IMR-90 (cell line): ENCODE measurements around the gene FSTL1.

ENCODE experiments used
- CEBPB ChIP-seq: IDR thresholded peaks from 2 replicates; pipeline ENCODE4 v1.6.1; 2012; ENCODE audit warnings: low read depth, low read length, improper control_type of control experiment
- MAZ ChIP-seq: IDR thresholded peaks from 2 replicates; pipeline ENCODE4 v1.6.1; 2012; ENCODE audit warnings: low read depth, mild to moderate bottlenecking, low read length, improper control_type of control experiment, moderate library complexity, borderline replicate concordance
- MXI1 ChIP-seq: IDR thresholded peaks from 2 replicates; pipeline ENCODE4 v1.6.1; 2012; ENCODE audit warnings: low read depth, mild to moderate bottlenecking, low read length, moderate library complexity, borderline replicate concordance
- NFE2L2 ChIP-seq: fragments of 150-350 bp; IDR thresholded peaks from 2 replicates; pipeline ENCODE4 v1.6.1; 2016; ENCODE audit warnings: low read depth, mild to moderate bottlenecking, low read length
- POLR2A ChIP-seq: IDR thresholded peaks from 2 replicates; pipeline ENCODE4 v1.6.1; 2012; ENCODE audit warnings: mild to moderate bottlenecking, low read depth, low read length
- RAD21 ChIP-seq: IDR thresholded peaks from 2 replicates; pipeline ENCODE4 v1.6.1; 2012; ENCODE audit warnings: low read length, improper control_type of control experiment
- RFX5 ChIP-seq: IDR thresholded peaks from 2 replicates; pipeline ENCODE4 v1.8.0; 2012; ENCODE audit warnings: low read depth, mild to moderate bottlenecking, low read length, moderate library complexity
- SMC3 ChIP-seq: fragments of 150-350 bp; IDR thresholded peaks from 2 replicates; pipeline ENCODE4 v1.6.1; 2016; ENCODE audit warnings: low read depth, mild to moderate bottlenecking, antibody characterized with exemption, low read length, moderate library complexity
- TF ChIP-seq, protein P1 (sequence below): conservative IDR thresholded peaks from 2 replicates; pipeline ENCODE4 v1.5.1; 2012; ENCODE audit warnings: mild to moderate bottlenecking, low read depth, low read length, improper control_type of control experiment
- TF ChIP-seq, protein P2 (sequence below): fragments of 150-350 bp; IDR thresholded peaks from 2 replicates; pipeline ENCODE4 v1.6.1; 2017; ENCODE audit warnings: mild to moderate bottlenecking, antibody characterized with exemption, low read length, low read depth

DNA sequence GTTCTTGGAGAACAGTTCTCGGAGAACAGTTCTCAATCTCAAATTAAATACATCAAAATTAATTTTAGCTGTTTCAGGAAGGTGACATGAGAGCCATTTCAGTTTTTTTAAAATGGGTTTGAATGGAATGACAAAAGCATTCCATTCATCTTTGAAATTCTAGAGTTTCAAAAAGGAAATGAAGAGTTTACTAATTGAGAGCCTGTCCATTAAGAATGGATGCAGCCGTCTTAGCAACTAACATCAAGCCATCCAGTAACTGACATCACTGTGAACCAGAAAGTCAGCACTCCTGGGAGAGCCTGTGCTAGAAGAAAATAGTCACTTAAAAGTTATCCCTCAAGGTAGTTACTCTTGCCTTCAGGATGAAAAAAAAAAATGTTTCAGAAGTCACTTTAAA lies 47.0 kb upstream of the FSTL1 start:
- TF ChIP-seq, protein P1, sequence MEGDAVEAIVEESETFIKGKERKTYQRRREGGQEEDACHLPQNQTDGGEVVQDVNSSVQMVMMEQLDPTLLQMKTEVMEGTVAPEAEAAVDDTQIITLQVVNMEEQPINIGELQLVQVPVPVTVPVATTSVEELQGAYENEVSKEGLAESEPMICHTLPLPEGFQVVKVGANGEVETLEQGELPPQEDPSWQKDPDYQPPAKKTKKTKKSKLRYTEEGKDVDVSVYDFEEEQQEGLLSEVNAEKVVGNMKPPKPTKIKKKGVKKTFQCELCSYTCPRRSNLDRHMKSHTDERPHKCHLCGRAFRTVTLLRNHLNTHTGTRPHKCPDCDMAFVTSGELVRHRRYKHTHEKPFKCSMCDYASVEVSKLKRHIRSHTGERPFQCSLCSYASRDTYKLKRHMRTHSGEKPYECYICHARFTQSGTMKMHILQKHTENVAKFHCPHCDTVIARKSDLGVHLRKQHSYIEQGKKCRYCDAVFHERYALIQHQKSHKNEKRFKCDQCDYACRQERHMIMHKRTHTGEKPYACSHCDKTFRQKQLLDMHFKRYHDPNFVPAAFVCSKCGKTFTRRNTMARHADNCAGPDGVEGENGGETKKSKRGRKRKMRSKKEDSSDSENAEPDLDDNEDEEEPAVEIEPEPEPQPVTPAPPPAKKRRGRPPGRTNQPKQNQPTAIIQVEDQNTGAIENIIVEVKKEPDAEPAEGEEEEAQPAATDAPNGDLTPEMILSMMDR: no peak
- no peak for TF ChIP-seq RFX5
- no peak for TF ChIP-seq POLR2A
- TF ChIP-seq MXI1: no peak
- TF ChIP-seq MAZ: no peak
- no peak for TF ChIP-seq SMC3
- TF ChIP-seq CEBPB: no peak
- TF ChIP-seq RAD21: no peak
- no peak for TF ChIP-seq NFE2L2
- TF ChIP-seq, protein P2, sequence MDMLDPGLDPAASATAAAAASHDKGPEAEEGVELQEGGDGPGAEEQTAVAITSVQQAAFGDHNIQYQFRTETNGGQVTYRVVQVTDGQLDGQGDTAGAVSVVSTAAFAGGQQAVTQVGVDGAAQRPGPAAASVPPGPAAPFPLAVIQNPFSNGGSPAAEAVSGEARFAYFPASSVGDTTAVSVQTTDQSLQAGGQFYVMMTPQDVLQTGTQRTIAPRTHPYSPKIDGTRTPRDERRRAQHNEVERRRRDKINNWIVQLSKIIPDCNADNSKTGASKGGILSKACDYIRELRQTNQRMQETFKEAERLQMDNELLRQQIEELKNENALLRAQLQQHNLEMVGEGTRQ: no peak
